Medulla oblongata (tissue), 1 donor: ENCODE measurements around the gene SLC25A30.
"Not testable (repeated sequence)": the region's sequence is repeated elsewhere in the genome, so short reads cannot be mapped to it uniquely, and the experiment has no call there.

Experiments used
- DNase-seq: peaks from one replicate; pipeline ENCODE4 v3.0.0-alpha.2; 2015; ENCODE audit errors: extremely low spot score

The SLC25A30 gene

GRCh38 chr13:45432737-45433380, 14.7 kb upstream of the SLC25A30 start:
- no peak for DNase-seq

DNA sequence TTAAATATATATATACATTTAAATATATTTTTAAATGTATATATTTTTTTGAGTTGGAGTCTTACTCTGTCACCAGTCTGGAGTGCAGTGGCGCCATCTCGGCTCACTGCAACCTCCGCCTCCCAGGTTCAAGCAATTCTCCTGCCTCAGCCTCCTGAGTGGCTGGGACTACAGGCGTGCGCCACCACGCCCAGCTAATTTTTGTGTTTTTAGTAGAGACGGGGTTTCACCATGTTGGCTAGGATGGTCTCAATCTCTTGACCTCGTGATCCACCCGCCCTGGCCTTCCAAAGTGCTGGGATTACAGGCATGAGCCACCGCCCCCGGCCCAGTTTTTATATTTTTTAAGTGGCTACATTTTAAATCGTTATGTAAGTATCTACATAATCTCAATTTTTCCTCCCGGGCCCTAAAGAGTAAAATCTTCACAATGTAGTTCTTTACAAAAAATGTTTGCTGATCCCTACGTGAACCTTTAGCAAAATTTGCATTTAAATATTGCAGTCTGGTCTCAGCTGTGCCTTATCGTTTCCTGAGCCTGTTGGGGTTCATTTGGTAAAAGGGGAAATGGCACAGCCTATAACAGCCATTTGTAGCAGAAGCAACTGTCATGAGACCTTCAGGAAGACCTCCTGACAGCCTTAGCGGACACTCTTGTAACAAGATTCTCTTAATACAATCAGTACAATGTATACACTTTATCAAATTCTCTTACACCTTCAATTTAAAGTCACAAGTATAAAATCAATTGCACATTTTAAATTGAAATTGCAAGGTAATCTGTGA, 8.1 kb upstream of the SLC25A30 start:
- DNase-seq = peak; percentile 50

- DNase-seq = no peak
Measured at GRCh38 chr13:45422731-45423292, 4.6 kb upstream of the SLC25A30 start.

DNA sequence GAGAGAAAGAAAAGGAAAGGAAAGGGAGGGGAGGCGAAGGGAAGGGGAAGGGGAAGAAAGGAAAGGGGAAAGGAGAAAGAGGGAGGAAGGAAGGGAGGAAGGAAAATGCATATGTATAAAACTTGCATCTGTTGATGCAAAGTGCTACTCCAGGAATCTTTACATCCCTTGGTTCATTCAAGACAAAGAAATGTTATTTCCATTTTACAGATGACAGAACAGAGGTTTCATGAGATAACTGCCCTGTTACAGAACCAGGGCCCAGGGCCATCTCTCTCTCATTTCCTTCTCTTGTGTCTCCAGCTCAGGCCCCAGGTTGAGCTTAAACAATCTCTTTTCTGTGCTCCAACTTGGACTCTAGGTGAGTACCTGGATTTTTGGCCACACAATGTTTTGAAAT, 1.8 kb upstream of the SLC25A30 start:
- no peak for DNase-seq

DNA sequence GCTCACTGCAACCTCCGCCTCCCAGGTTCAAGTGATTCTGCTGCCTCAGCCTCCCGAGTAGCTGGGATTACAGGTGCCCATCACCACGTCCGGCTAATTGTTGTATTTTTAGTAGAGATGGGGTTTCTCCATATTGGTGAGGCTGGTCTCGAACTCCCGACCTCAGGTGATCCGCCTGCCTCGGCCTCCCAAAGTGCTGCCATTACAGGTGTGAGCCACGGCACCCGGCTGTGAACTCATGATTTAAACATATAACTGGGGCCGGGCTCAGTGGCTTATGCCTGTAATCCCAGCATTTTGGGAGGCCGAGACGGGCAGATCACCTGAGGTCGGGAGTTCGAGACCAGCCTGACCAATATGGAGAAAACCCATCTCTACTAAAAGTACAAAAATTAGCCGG, 1.2 kb upstream of the SLC25A30 start:
- DNase-seq = not testable (repeated sequence)

- DNase-seq = no peak
Measured at GRCh38 chr13:45416516-45417128, 1.6 kb downstream of the SLC25A30 start.

DNA sequence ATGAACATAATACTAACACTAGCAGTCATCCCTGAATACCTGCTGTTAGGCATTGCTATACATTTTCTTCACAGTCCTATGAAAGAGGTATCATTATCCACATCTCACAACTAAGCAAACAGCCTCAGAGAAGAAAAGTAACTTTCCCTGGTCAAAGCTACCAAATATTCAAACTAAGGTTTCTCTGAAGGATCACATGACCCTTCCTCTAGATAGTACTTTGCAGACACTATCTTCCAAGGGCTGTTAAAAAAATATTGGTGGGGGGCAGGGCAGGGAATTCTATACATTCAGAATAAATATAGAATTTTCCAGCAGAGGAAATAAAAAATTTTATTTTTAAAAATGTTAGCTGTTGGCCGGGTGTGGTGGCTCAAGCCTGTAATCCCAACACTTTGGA, 3.1 kb downstream of the SLC25A30 start:
- DNase-seq = no peak

GRCh38 chr13:45413826-45414307, 4.3 kb downstream of the SLC25A30 start:
- DNase-seq = no peak

- no peak for DNase-seq
Measured at GRCh38 chr13:45412274-45413049, 5.7 kb downstream of the SLC25A30 start.

GRCh38 chr13:45411631-45412030, 6.5 kb downstream of the SLC25A30 start:
- no peak for DNase-seq

- DNase-seq = no peak
Measured at GRCh38 chr13:45411221-45411620, 7.0 kb downstream of the SLC25A30 start.

GRCh38 chr13:45410466-45410865, 7.7 kb downstream of the SLC25A30 start:
- DNase-seq = no peak

DNA sequence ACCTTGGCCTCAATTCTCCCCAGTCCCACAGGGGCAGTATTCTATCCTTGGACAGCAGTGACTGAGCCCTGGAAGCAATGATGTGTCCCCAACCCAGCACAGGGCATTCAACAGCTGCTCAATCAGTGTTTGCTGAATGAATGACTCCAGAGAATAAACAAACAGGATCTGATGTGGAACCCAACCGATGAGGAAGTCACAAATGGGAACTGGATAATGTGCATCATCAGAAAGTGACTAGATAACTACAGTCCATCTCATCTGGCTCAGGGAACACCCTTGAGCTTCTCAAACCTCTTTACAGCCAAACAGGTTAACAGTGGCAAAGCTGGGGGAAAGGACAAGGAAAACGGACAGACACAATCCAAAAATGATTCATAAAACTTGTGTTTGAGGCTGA, 8.2 kb downstream of the SLC25A30 start:
- DNase-seq = no peak

DNA sequence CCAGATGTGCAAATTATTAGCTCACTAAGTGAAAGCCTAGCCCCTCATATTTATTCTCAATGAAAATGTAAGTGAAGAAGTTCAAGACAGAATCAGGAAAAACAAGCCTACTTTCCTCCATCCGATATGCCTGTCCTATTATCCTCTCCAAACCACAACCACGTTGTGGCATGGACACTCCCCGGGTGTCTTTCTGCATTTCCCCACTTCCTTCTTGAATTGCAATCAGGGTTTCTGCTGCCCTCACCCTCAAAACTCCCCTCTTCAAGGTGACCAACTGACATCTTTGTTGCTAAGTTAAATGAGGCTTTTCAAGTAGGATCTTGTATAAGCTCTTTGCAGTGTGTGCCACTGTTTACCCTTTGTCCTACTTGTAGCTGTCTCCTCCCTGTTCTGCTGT, 11.8 kb downstream of the SLC25A30 start:
- no peak for DNase-seq

- DNase-seq = no peak
Measured at GRCh38 chr13:45403081-45403480, 15.1 kb downstream of the SLC25A30 start.

GRCh38 chr13:45402641-45403040, 15.5 kb downstream of the SLC25A30 start:
- DNase-seq = no peak

DNA sequence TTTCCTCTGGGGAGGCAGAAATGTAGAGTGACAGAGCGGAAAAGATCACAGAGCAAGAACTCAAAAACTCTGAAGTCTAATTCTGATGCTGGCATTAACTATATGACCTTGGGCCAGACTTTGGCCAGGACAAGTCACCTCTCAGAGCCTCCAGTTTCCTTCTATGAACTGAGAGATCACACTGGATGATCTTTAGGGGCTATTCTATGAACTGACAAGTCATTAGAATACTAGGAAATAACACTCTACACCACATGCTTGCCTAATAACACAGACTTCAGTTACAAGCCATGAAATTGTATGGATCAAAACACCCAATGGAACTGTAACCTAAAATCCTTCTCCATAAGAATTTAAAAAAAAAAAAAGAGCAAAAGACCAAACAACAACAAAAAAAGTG, 16.9 kb downstream of the SLC25A30 start:
- DNase-seq = no peak

GRCh38 chr13:45398877-45399276, 19.3 kb downstream of the SLC25A30 start:
- no peak for DNase-seq

GRCh38 chr13:45396533-45397095, 21.6 kb downstream of the SLC25A30 start:
- no peak for DNase-seq

GRCh38 chr13:45393941-45394570, 24.1 kb downstream of the SLC25A30 start:
- peak; percentile 58 for DNase-seq

DNA sequence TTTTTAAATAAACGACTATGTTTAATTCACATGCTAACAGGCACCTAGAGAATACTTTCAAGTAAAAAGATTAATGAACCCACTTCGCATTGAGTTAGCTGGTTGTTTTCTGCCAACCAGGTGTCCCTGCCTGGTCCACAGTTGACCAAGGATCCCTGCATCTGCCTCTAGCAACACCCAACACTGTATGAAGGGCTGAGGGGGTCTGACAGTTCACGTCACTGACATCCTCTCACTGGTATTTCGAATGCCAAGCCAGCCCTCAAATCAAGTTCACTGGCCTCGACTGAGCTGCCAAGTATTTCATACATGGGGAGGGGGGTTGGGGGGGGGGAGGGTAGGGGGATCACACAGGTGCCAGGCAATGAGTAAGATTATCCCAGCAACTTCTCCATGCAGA, 25.4 kb downstream of the SLC25A30 start:
- no peak for DNase-seq
